A673 (cell line): ENCODE measurements around the gene SLC26A6.

Experiments used
- EZH2 ChIP-seq: fragments of 200-600 bp; sonication (generic); IDR thresholded peaks from 2 replicates; pipeline ENCODE4 v1.6.1; 2017; ENCODE audit warnings: borderline replicate concordance, low read depth, mild to moderate bottlenecking, mixed read lengths, antibody characterized with exemption, low read length; ENCODE audit not compliant: poor library complexity, severe bottlenecking
- TF ChIP-seq, protein P1 (sequence below): fragments of 300-800, 200-600 bp; sonication (generic); conservative IDR thresholded peaks from 2 replicates; pipeline ENCODE4 v1.5.1; 2017; ENCODE audit warnings: low read depth, mild to moderate bottlenecking, antibody characterized with exemption, low read length, moderate library complexity, mixed read lengths

DNA sequence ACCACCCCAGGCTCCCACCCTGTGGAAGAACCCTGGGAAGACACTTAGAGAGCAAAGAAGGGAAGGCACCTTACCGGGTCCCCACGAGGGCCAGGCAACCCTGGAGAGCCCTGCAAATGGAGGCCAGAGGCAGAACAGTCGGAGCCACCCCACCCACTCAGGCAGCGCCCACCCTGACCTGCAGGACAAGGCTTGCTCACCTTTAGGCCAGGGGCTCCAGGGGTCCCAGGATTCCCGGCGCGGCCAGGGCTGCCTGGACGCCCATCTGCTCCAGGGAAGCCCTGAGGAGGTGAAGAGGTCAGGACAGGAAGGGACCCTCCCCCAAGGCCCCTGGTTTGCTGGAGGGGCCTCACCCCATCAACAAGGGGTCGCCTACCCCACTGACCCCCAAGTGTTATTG lies 50.4 kb downstream of the SLC26A6 start:
- TF ChIP-seq, protein P1, sequence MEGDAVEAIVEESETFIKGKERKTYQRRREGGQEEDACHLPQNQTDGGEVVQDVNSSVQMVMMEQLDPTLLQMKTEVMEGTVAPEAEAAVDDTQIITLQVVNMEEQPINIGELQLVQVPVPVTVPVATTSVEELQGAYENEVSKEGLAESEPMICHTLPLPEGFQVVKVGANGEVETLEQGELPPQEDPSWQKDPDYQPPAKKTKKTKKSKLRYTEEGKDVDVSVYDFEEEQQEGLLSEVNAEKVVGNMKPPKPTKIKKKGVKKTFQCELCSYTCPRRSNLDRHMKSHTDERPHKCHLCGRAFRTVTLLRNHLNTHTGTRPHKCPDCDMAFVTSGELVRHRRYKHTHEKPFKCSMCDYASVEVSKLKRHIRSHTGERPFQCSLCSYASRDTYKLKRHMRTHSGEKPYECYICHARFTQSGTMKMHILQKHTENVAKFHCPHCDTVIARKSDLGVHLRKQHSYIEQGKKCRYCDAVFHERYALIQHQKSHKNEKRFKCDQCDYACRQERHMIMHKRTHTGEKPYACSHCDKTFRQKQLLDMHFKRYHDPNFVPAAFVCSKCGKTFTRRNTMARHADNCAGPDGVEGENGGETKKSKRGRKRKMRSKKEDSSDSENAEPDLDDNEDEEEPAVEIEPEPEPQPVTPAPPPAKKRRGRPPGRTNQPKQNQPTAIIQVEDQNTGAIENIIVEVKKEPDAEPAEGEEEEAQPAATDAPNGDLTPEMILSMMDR = no peak
- no peak for TF ChIP-seq EZH2
